Left lobe of liver (tissue), 2 donors: ENCODE data around the gene WEE2. TPM values are rescaled to one million over a fixed set of nuclear protein-coding genes. Genes with fewer than 3 reads are reported as not detected.
"Not testable (repeated sequence)": the region's sequence is repeated elsewhere in the genome, so short reads cannot be mapped to it uniquely, and the experiment has no call there.

Source experiments
- ATAC-seq: fragments of 200-7000 bp; cut with Tn5 transposase; one replicate; pipeline ENCODE4 v1.9.1; 2020; ENCODE audit warnings: mild to moderate bottlenecking, moderate library complexity
- DNase-seq: peaks from one replicate; pipeline ENCODE4 v3.0.0-alpha.2; 2020; ENCODE audit warnings: low spot score
- total RNA-seq: library from RNA; stranded (reverse); gene quantifications from one replicate; pipeline ENCODE4 v1.2.1, GENCODE V29; 2021
- donor health status: DM: no; HTN: no; CAD: no; lungs with moderate emphysema.
- donor health status: DM: no; HTN: yes; CAD: no.

The WEE2 gene
- total RNA-seq, 1 donor from 2014 or later: not detected

DNA sequence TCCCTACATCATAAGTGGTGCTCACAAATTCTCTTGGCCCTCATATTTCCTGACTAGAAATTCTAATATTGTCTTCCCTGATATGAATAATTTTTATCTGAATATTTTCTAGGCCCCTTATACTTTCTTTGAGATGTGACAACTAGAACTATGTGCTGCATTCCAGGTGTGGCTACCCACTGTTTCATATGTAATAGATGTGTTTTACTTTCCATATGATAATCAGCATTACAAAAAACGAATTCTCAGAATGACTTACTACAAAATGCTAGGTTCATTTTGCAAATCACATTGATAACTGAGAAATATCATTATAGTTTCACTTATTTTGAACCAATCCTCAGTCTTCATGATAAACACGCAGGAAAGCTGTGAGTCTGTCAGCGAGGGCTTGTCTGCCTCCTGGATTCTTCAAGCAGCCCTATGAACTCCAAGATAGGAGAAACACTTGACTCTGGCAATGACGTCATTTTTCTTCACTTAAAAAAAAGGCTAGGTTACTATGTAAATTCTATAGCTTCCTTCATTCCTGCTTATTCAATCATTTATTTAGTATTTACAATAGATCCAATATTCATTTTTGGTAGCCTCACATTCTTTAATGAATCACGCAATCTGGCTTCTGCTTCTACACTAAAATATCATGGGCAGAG, 4.6 kb downstream of the WEE2 start:
- ATAC-seq: no peak

DNA sequence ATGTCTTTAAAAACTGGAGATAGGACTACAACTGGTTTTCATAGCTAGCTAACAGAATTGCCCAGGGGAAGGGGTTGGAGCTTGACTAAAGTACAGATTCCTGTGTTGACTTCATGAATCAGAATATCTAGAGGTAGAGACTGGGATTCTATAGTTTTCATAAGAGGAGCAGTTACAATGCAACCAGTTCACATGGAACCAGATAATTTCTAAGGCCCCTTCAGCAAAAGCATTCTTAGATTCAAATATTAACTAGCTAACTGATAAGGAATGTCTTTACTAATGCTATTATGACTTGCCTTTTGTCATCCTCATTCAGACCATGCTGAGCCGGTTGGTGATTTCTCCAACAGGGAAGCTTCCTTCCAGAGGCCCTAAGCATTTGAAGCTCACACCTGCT, 5.7 kb downstream of the WEE2 start:
- no peak for DNase-seq
- ATAC-seq: no peak

More for the DNA sequence above, 4.6 kb downstream of the WEE2 start:
- DNase-seq: no peak

DNA sequence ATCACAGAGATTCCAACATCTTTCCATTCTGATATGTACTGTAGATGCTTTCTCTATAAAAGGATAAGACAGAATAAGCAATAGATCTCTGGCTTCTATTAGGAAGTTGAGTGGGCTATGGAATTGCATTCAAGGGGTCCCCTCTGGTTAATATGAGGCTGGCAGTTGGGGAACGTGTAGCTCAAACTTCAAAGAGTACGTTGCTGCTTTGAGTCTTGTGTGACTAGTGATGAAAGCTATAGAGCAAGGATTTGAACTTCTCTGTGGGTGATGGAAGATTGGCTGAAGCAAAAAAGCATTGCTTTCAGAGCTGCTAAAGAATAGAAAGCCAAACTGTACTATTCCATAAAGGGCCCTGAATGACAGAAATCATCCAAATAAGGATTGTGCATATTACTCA, 6.4 kb downstream of the WEE2 start:
- no peak for DNase-seq
- ATAC-seq: no peak

DNA sequence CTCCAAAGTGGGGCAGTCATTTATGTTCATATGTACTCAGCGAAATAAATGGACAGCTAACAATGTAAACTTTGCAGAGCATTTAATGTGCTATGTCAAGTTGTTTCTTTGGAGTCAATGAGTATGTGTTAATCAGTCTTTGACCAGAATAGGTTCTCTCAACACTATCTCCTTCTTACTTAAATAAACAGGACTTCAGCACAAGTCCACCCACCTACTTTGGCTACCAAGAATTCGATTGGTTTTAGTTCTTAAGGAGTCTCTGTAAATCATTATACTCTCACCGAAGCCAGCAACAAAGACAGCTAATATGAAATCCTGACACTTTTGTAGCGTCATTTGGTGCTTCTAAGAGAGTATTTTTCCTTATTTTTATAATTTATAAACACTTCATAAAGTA, 6.9 kb downstream of the WEE2 start:
- ATAC-seq: no peak
- DNase-seq: no peak

DNA sequence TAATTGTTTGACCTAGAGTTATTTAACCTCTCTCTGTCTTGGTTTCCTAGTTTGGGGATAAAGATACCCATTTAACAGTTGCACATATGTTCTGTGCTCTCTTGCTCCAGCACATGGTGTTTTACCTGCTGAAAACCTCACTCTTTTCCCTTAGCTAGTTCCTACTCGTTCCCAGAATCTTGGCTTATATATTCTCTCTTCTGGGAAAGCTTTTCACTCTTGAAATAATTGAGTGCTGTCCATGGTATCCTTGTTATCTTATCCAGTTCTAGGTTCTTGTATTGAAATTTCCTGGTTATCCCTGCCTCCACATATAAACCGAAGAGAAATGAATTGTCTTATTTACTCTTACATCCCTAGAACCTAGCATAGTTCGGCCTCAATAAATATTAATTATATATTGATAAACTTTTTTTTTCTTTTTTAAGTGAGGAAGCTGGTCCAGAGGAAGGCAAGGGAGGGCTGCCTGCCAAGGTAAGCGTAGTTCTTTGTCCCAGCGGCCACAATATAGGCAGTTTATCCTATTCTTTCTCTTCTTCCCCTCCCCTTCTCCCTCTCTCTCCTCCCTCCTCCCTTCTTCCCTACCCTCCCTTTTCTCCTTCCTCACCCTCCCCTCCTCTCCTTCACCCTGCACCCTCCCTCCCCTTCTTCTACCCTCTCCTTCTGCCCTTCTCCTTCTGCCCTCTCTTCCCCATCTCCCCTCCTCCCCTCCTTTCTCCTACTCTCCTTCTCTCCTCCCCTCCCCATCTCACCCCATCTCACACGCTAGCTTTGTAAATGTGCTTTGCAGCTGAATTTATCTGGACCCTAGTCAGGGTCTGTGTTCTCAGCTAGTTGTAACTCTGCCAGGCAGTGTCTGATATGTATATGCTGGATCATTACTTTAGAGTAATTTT, 7.9 kb downstream of the WEE2 start:
- ATAC-seq (no peak), DNase-seq (no peak)

DNA sequence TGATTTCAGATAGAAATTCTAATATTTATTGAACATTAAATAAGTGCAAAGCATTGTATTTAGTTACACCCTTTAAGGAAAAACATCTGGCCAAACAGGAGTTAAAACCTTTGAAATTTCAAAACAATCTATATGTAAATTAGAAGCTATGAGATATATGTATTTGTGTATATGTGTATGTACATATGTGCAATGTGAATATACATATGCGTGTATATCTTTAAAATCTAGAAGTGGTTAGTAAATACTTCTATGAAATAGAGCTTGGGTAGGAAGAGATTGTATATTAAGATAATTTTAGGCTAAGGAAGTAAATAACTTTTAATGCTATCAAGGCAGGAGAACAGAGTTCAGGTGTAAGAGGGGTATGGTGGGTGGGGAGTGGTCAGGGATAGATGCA, 9.3 kb downstream of the WEE2 start:
- no peak for DNase-seq
- no peak for ATAC-seq

DNA sequence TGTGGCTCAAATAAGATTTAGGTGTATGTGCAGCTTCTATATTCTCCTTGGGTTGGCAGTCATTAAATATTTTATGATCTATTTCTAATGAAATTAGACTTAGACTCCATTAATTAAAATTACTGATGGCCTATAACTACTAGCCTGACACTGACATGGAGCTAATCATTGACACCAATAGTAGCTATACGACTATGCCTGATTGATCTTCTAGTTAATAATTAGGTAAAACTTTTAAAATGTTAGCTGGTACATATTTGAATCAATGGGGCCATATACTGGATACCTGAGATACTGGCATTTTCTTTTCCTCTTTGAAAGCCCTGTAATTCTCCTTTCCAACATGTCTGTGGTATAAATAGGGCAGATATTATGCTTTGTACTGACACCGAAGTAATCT, 14.4 kb downstream of the WEE2 start:
- no peak for ATAC-seq

DNA sequence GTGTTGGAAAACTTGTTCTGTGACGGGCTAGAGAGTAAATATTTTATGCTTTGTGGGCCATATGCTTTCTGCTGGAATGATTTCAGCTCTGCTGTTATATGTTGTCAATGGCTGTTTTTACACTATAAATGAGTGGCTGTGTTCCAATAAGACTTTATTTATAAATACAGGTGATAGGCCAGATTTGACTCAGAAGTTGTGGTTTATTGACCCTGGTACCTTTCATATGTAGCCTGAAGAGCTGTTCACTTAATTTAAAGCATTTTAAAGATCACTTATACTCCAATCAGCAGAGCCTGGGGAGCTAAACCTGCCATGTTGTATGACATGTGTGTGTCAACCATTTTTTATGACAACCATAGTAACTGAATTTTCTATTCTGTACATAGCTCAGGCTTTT, 20.9 kb downstream of the WEE2 start:
- ATAC-seq: no peak
- no peak for DNase-seq

More for the DNA sequence above, 14.4 kb downstream of the WEE2 start:
- DNase-seq: no peak

DNA sequence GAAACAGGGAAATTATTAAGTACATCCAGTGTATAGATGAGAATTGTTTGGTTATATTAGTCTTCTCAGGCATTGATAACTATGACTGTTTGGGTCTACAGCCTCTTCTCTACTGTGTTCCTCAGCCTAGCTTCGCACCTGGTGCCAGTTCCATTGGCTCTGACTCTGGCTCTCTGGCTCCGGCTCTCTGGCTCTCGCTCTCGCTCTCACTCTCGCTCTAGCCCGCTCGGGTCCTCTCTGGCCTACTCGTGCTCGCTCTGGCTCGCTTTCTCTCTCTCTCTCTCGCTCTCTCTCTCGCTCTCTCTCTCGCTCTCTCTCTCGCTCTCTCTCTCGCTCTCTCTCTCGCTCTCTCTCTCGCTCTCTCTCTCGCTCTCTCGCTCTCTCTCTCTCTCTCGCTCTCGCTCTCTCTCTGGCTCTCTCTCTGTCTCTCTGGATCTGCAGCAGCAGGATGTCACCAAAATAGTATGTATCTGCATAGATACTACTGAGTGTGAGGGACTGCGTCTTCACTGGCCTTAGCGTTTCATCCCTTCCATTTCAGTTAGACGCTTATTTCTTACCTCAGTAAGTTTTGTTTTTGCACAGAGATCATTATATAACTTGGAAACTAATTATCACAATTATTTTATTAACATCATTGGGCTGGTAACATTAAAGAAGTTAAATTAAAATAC, 23.5 kb downstream of the WEE2 start:
- ATAC-seq (no peak), DNase-seq (no peak)

DNA sequence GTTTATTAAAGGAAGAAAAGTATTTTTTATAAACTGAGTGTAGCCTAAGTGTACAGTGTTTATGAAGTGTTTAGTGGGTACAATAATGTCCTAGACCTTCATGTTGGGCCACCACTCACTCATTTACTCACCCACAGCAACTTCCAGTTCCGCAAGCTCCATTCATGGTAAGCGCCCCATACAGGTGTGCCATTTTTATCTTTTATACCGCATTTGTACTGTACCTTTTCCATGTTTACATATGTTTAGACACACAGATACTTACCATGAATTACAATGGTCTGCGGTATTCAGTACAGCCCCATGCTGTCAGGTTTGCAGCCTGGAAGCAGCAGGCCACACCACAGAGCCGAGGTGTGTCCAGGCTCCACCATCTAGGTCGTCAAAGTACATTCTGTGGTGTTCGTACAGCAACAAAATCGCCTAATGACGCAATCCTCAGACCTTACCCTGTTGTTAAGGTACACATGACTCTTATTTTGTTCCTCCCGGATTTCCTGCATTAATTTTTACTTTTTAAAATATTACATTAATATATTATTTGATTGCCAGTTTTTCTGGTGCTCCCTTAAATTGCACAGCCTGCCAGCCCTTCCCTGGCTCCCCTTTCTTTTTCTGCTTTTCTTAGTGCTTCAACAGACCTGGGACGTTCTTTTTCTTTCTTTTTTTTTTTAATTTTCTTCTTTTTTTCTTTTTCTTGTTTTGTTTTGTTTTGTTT, 29.1 kb downstream of the WEE2 start:
- ATAC-seq (peak; percentile 43), DNase-seq (peak; percentile 50)

DNA sequence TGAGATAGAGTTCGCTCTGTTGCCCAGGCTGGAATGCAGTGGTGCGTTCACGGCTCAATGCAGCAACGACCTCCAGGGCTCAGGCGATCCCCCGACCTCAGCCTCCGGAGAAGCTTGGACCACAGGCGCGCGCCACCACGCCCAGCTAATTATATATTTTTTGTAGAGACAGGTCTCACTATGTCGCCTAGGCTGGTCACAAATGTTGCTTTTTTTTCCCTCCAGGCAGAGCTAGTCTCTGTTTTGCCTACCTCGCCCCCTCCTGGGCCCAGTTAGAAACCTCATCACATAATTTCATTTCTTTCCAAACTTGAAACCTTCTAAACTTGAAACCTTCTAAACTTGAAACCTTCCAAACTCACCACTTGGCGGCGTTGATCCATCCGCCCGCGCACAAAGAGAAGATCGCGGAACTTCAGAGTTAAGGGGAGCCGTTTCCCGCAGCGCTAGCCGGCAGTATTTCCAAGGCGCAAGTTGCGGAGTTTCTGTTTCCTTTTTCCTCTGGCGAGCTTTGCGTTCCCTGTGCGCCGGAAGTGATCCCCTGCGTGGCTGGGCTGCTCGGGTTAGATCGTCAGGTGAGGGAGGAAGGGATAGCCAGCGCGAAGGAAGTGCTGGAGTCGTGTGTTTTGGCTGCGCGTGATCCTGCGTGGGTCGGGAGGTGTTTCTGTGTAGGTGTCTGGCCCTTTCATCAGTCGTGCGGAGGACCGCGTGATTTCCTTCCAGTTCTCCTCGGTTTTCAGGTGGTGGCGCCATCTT, 29.9 kb downstream of the WEE2 start, which contains the start of gene SSBP1:
Gene SSBP1 (plus strand): TSS at position 523 of the 756 bp plus-strand sequence. CDS start 809 bp downstream, outside the sequence.
- ATAC-seq: peak; percentile 97
- DNase-seq: peak; percentile 93

DNA sequence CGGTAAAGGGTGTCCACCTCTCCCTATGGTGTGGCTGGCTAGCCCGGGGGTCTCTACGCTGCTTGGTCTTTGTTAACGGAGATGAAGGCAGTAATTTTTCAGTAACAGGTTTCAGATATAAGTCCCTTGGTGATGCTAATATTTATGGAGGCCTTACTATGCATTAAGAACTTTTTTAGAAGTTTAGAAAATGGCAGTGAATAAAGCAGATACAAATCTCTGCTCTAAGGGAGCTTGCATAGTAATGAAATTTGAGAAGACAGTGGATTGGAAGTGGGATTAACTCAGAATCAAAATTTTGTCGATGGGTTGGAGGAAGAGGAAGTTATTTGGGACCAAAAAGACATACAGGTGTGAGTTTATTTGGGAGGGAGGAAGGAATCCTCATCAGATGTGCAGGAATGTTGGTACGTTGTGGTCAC, 30.4 kb downstream of the WEE2 start:
- ATAC-seq (no peak), DNase-seq (no peak)

DNA sequence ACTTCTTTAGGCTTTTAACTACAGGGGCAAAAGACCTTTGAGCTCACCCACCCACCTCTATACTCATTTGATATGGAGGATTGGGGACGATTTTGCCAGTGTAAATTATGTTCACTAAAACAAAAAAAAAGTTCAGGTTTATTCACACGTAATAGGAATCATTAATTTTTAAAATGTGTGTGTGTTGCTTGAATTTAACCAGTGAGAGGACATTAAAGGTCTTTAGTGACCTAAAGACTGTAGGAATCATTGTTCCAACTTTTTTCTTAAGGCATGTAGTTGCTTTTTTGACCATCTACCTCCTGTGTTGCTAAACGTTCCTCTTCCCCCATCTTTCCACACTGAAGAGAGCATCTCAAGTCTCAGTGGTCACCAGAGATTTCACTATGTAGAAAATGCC, 31.1 kb downstream of the WEE2 start:
- ATAC-seq (no peak), DNase-seq (no peak)

DNA sequence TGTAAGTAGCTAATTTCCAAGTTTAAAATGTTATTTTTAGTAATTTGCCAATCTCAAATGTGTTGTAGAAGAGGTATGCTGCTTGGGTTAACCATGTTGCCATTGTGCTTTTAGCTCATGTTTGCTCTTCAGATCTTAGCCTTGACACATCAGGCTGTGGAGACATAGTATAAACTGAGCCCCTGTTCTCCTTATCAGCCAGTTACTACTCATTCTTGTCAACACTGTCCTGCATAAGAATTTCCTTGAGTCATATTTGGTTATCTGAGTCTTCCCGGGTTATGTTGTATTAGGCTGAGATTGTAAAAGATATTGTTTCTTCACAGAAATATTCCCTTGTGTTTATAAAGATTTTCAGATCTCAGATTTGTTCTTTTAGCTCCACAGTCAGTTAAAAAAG, 34.1 kb downstream of the WEE2 start:
- ATAC-seq (no peak), DNase-seq (no peak)

DNA sequence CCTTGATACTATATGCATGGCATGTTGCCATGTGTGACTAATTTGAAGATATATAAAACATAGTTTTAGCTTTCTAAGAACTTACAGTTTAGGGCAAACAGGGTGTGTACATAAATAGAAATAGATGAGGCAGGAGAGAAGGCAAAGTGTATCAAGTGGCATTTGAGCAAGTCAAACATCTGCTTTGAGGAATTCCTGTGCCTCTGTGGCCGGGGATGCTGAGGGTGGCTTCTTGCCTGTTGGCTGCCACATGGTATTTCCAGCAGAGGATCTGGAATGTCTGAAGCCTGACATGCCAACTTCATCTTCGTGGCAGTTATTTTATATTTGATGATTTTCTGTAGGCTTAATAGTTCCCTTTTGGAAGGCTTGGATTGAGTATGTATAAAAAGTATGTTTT, 36.0 kb downstream of the WEE2 start:
- DNase-seq: no peak
- no peak for ATAC-seq

DNA sequence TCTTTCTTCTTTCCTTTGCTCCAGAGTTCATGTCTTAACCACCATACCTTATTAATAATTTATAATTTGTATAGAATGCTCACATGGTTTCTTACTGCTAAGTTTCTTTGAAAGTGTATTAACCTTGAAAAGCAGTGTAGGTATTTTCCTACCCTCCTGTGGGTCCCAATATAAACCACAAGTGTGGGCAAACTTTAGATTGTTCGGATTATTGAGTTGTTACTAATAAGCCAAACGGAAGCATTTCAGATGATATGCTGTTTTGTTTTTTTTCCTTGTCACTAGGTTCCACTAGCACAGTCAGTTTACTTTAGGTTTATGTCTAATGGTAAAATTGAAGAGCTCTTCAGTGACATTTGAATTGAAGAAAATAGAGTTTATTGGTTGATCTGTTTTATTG, 40.2 kb downstream of the WEE2 start:
- DNase-seq (no peak), ATAC-seq (no peak)

DNA sequence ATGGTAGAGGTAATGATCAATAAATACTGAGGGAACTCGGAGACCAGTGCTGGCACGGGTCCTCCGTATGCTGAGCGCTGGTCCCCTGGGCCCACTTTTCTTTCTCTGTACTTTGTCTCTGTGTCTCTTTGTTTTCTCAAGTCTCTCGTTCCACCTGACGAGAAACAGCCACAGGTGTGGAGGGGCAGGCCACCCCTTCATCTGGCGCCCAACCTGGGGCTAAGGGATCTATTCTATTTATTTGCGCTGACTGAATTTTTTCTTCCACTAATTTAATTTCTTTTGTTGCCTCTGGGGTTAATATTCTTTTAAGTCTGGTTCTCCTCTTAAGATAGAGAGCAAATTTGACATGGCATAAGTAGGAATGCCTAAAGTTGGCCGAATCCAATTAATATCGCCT, 43.8 kb downstream of the WEE2 start:
- not testable (repeated sequence) for ATAC-seq, DNase-seq

DNA sequence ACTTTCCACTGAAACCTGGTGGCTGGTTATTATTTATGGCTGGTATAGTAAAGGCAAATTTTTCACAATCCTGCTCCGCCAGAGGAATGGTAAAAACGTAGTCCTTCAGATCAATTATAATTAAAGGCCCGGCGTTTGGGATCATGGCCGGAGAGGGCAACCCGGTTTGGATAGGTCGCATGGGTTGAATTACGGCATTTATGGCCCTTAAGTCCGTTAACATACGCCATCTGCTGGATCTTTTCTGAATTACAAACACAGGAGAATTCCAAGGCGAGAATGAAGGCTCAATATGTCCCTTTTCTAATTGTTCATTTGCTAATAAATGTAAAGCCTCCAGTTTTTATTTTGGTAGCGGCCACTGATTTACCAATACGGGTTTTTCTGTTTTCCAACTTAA, 44.5 kb downstream of the WEE2 start:
- ATAC-seq: no peak

DNA sequence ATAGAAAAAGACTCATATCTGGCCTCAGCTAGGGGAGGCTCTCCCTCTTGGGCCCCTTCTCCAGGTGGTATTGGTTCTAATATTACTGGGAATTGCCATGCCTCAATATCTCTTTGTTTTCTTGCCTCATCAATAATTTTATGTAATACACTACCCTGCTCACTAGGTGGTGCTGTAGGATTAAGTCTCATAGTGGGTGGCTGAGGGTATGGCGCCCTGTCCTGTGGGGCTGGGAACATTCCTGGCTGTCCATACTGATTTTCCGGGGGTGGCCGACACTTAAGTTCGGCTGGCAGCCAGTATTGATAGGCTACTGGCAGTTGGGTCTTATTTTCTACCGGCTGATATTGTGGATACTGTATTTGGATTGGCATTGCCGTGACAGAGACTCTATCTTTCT, 46.8 kb downstream of the WEE2 start:
- ATAC-seq (peak; percentile 45), DNase-seq (no peak)

More for the DNA sequence above, 44.5 kb downstream of the WEE2 start:
- no peak for DNase-seq

DNA sequence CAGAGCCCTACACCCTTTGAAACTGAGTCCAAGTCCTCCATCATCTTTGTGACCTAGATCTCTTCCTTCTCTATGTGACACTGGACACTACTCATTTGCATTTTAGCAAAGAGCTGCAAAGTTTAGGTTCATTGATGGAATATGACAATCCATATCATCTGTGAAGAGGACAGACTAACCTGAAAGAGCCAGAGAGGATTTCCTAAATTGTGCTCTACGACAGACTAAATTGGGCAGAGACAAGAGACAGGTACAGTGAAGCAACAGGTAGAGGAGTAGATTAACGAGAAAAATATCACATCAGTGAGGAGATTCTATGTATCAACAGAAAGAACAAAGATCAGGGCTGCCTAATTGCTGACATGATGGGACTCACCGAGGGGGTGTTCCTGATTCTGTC, 55.6 kb downstream of the WEE2 start, which contains the start of gene TAS2R3:
Gene TAS2R3 (plus strand): TSS at position 301 of the 400 bp plus-strand sequence. CDS start 62 bp downstream, at position 363.
- DNase-seq (no peak), ATAC-seq (no peak)
